ENCODE results near the gene GPR63. TPM values are rescaled to one million over a fixed set of nuclear protein-coding genes. Genes with fewer than 3 reads are reported as not detected.

Gene GPR63
- total and polyA plus RNA-seq, 4 donors, result 0.03 to 0.14 (median 0.08) TPM; not detected in 1

- TF ChIP-seq FOXA1 (IDR thresholded peaks at IDR 0.05), result no peak
Observed at GRCh38 chr6:96852605-96853004, 15.3 kb upstream of the GPR63 start (continued).

DNA sequence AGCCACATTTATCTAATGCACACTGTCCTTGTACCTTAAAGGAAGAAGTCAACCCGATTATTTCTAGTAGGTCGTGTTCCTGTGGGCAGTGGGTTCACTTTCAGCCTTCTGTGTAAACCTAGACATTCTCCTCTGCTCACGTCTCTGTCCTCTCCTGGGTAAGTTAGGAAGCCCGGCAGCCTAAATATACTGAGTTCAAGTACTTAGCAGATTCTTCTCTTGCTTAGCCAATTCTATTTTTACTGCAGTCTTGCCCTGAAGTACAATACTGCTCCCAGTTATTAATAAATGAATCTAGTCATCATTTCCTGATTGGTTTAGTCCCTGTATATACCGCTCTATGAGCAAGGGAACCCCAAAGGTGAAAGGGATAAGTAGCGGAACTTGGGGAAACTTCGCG lies 14.6 kb upstream of the GPR63 start:
- Histone ChIP-seq H3K36me3 (ENCODE audit: control insufficient read depth in 4 of 4, insufficient read depth in 3 of 4, low read depth in 1 of 4, low read length in 3 of 4) (no peaks in the 10 kb centered on the region), H3K4me1 (ENCODE audit: control insufficient read depth in 4 of 4, insufficient read depth in 4 of 4, low read length in 3 of 4) (no peaks in the 10 kb centered on the region), H3K9ac (ENCODE audit: low read depth in 1 of 2, low read length in 2 of 2) (no peak overlapping the region), H3K4me3 (ENCODE audit: low read depth in 1 of 3, low read length in 3 of 3) (no peak overlapping the region), H3K27me3 (ENCODE audit: control insufficient read depth in 4 of 4, insufficient read depth in 4 of 4, low read length in 3 of 4) (no peaks in the 10 kb centered on the region), H3K27ac (ENCODE audit: low read depth in 1 of 2, low read length in 2 of 2) (no peak overlapping the region), H3K9me3 (ENCODE audit: control insufficient read depth in 4 of 4, low read length in 3 of 4) (no peaks in the 10 kb centered on the region)
- 83% methylated on average over 8 of the region's 8 CpGs for WGBS
- TF ChIP-seq HNF4G (IDR thresholded peaks at IDR 0.05), result no peak
- TF ChIP-seq ATF3 (IDR thresholded peaks at IDR 0.05), result no peak
- TF ChIP-seq, protein P1, sequence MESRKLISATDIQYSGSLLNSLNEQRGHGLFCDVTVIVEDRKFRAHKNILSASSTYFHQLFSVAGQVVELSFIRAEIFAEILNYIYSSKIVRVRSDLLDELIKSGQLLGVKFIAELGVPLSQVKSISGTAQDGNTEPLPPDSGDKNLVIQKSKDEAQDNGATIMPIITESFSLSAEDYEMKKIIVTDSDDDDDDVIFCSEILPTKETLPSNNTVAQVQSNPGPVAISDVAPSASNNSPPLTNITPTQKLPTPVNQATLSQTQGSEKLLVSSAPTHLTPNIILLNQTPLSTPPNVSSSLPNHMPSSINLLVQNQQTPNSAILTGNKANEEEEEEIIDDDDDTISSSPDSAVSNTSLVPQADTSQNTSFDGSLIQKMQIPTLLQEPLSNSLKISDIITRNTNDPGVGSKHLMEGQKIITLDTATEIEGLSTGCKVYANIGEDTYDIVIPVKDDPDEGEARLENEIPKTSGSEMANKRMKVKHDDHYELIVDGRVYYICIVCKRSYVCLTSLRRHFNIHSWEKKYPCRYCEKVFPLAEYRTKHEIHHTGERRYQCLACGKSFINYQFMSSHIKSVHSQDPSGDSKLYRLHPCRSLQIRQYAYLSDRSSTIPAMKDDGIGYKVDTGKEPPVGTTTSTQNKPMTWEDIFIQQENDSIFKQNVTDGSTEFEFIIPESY (IDR thresholded peaks at IDR 0.05), result no peak
- TF ChIP-seq NR2F2 (IDR thresholded peaks at IDR 0.05), result no peak
- TF ChIP-seq YY1 (IDR thresholded peaks at IDR 0.05), result no peak
- TF ChIP-seq FOXA1 (IDR thresholded peaks at IDR 0.05), result no peak
- no peak for TF ChIP-seq EGR1 (IDR thresholded peaks at IDR 0.05; ENCODE audit: low read depth in 2 of 2)
- TF ChIP-seq, protein P2, sequence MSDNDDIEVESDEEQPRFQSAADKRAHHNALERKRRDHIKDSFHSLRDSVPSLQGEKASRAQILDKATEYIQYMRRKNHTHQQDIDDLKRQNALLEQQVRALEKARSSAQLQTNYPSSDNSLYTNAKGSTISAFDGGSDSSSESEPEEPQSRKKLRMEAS (IDR thresholded peaks at IDR 0.05), result no peak
- TF ChIP-seq JUND (IDR thresholded peaks at IDR 0.05), result no peak
- TF ChIP-seq GABPA (IDR thresholded peaks at IDR 0.05 in 1 of 2, conservative IDR thresholded peaks at IDR 0.05 in 1 of 2), result no peak
- no peak for TF ChIP-seq RAD21 (IDR thresholded peaks at IDR 0.05)
- TF ChIP-seq CTCF (IDR thresholded peaks at IDR 0.05; ENCODE audit: low read depth, low read length, missing input control), result no peak
- TF ChIP-seq FOXA2 (IDR thresholded peaks at IDR 0.05), result no peak
- no peak for TF ChIP-seq SP1 (IDR thresholded peaks at IDR 0.05)
- no peak for TF ChIP-seq HNF4A (conservative IDR thresholded peaks at IDR 0.05)
- TF ChIP-seq TAF1 (conservative IDR thresholded peaks at IDR 0.05), result no peak
- DNase-seq (ENCODE audit: low spot score), result no peak

DNA sequence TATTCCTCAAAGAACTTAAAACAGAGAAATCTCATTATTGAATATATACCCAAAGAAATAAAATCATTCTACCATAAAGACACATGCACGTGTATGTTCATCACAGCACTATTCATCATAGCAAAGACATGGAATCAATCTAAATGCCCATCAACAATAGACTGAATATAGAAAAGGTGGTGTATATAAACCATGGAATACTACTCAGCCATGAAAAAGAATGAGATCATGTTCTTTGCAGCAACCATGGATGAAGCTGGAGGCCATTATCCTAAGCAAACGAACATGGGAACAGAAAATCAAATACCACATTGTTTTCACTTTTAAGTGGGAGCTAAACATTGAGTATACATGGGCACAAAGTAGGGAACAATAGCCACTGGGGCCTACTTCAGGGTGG lies 12.3 kb upstream of the GPR63 start:
- no peak for TF ChIP-seq SP1 (IDR thresholded peaks at IDR 0.05)
- no peak for TF ChIP-seq YY1 (IDR thresholded peaks at IDR 0.05)
- no peak for TF ChIP-seq HNF4G (IDR thresholded peaks at IDR 0.05)
- no peak for TF ChIP-seq EGR1 (IDR thresholded peaks at IDR 0.05; ENCODE audit: low read depth in 2 of 2)
- TF ChIP-seq ATF3 (IDR thresholded peaks at IDR 0.05), result no peak
- TF ChIP-seq GABPA (IDR thresholded peaks at IDR 0.05 in 1 of 2, conservative IDR thresholded peaks at IDR 0.05 in 1 of 2), result no peak
- H3K27me3 ChIP-seq (ENCODE audit: control insufficient read depth in 4 of 4, insufficient read depth in 4 of 4, low read length in 3 of 4), result peaks cover 0 to 2% (median 0%) of the 10 kb centered on the region in 4 donors
- no peak overlapping the region for H3K4me3 ChIP-seq (ENCODE audit: low read depth in 1 of 3, low read length in 3 of 3)
- DNase-seq (ENCODE audit: low spot score), result no peak
- peaks cover 0 to 4% (median 2%) of the 10 kb centered on the region in 4 donors for H3K9me3 ChIP-seq (ENCODE audit: control insufficient read depth in 4 of 4, low read length in 3 of 4)
- no peaks in the 10 kb centered on the region for H3K36me3 ChIP-seq (ENCODE audit: control insufficient read depth in 4 of 4, insufficient read depth in 3 of 4, low read depth in 1 of 4, low read length in 3 of 4)
- H3K4me1 ChIP-seq (ENCODE audit: control insufficient read depth in 4 of 4, insufficient read depth in 4 of 4, low read length in 3 of 4), result no peaks in the 10 kb centered on the region
- no peak overlapping the region for H3K9ac ChIP-seq (ENCODE audit: low read depth in 1 of 2, low read length in 2 of 2)
- WGBS, result 64% methylated on average over 2 of the region's 2 CpGs
- no peak overlapping the region for H3K27ac ChIP-seq (ENCODE audit: low read depth in 1 of 2, low read length in 2 of 2)
